Measurements from ENCODE around the gene RAB44.

DNA sequence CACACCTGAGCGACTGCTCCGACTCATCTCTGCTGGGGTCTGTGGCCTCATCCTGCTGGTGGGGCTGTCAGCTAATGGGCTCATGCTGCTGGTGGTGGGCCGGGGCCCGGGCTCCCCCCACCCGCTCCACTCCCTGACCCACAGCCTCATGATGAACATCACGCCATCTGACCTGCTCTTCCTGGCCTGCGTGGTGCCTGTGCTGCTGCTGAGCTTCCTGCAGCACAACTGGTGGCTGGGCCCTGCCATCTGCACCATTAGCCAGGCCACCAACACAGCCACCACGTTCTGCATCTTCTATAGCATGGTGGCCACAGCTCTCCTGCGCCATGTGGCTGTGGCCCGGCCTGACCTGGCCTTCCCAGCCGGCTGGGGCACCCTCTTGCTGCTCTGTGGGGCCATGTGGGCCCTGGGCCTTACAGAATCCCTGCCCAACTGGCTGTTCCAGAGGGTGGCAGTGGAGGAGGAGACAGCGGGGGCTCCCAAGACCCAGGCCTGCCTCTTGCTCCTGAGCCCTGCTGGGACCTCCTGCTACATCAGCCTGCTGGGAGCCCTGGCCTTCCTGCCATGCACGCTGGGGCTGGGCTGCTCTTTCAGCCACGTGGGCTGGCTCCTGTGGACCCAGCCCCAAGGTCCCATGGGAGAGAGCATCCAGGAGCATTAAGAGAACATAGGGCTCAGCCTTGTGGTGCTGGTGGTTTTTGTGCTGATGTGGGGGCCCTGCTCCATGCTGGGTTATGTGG, 39.6 kb downstream of the RAB44 start:
- TF ChIP-seq, protein P1, sequence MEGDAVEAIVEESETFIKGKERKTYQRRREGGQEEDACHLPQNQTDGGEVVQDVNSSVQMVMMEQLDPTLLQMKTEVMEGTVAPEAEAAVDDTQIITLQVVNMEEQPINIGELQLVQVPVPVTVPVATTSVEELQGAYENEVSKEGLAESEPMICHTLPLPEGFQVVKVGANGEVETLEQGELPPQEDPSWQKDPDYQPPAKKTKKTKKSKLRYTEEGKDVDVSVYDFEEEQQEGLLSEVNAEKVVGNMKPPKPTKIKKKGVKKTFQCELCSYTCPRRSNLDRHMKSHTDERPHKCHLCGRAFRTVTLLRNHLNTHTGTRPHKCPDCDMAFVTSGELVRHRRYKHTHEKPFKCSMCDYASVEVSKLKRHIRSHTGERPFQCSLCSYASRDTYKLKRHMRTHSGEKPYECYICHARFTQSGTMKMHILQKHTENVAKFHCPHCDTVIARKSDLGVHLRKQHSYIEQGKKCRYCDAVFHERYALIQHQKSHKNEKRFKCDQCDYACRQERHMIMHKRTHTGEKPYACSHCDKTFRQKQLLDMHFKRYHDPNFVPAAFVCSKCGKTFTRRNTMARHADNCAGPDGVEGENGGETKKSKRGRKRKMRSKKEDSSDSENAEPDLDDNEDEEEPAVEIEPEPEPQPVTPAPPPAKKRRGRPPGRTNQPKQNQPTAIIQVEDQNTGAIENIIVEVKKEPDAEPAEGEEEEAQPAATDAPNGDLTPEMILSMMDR (IDR thresholded peaks at IDR 0.05) = no peak
- TF ChIP-seq ZFX (IDR thresholded peaks at IDR 0.05; ENCODE audit: borderline replicate concordance) = no peak
